ENCODE results near the gene PIGC.

DNA sequence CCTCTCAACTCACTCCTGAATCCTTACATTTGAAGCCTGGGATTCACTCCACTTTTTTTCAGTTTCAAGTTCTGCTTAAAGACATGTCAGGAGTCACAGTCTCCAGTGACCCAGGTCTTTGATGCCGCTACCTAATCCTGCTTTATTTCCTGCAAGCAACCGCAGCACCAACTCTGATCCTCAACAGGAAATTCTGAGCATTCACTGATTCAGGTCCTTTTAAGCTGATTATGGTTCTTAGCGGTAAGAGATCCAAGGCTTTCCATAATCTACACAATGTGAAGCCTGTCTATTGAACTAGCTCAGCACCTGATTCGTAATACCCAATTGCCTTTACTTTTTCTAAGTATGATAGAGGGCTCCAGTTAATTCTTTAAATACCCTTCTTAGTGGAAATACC, 43.7 kb upstream of the PIGC start:
- no peak for TF ChIP-seq EZH2 (IDR thresholded peaks at IDR 0.05; ENCODE audit: insufficient read depth, poor library complexity, severe bottlenecking)
- no peak for TF ChIP-seq EZH2phosphoT487 (IDR thresholded peaks at IDR 0.05; ENCODE audit: insufficient read depth, low read depth)
